GM12878 (cell line): ENCODE measurements around the gene OR51D1. TPM values are rescaled to one million over a fixed set of nuclear protein-coding genes. Genes with fewer than 3 reads are reported as not detected.

Source experiments
- ATF7 ChIP-seq: fragments of 450-650 bp; IDR thresholded peaks from 2 replicates; pipeline ENCODE4 v1.6.1; 2016; ENCODE audit warnings: low read depth, mild to moderate bottlenecking
- BACH1 ChIP-seq: fragments of 450-650 bp; IDR thresholded peaks from 2 replicates; pipeline ENCODE4 v1.6.1; 2017; ENCODE audit warnings: mild to moderate bottlenecking, borderline replicate concordance
- BCL3 ChIP-seq: IDR thresholded peaks from 2 replicates; pipeline ENCODE4 v1.6.1; 2011; ENCODE audit warnings: borderline replicate concordance, low read depth, mild to moderate bottlenecking, moderate library complexity, low read length; ENCODE audit not compliant: insufficient read depth, poor library complexity, severe bottlenecking
- FOXK2 ChIP-seq: fragments of 450-650 bp; IDR thresholded peaks from 2 replicates; pipeline ENCODE4 v1.6.1; 2017; ENCODE audit warnings: mild to moderate bottlenecking, moderate library complexity
- MTA2 ChIP-seq: fragments of 450-650 bp; IDR thresholded peaks from 2 replicates; pipeline ENCODE4 v1.6.1; 2016; ENCODE audit warnings: low read depth, mild to moderate bottlenecking, moderate library complexity
- NR2C2 ChIP-seq: IDR thresholded peaks from 2 replicates; pipeline ENCODE4 v1.6.1; 2011; ENCODE audit warnings: borderline replicate concordance, low read depth; ENCODE audit not compliant: control insufficient read depth, insufficient read length
- NR2F1 ChIP-seq: fragments of 450-650 bp; conservative IDR thresholded peaks from 2 replicates; pipeline ENCODE4 v1.6.1; 2017; ENCODE audit warnings: mild to moderate bottlenecking
- POU2F2 ChIP-seq: IDR thresholded peaks from 3 replicates; pipeline ENCODE4 v1.6.1; 2011; ENCODE audit warnings: low read depth, mild to moderate bottlenecking, low read length, borderline replicate concordance
- RELA ChIP-seq: fragments of 450-650 bp; IDR thresholded peaks from 2 replicates; pipeline ENCODE4 v1.8.0; 2014; ENCODE audit warnings: borderline replicate concordance; ENCODE audit not compliant: partially characterized antibody
- STAT1 ChIP-seq: fragments of 450-650 bp; conservative IDR thresholded peaks from 2 replicates; pipeline ENCODE4 v1.6.1; 2014; ENCODE audit warnings: antibody characterized with exemption, mild to moderate bottlenecking
- SUPT20H ChIP-seq: IDR thresholded peaks from 2 replicates; pipeline ENCODE4 v1.6.1; 2011; ENCODE audit warnings: low read depth, mild to moderate bottlenecking, low read length, moderate library complexity, borderline replicate concordance; ENCODE audit not compliant: control insufficient read depth
- WRNIP1 ChIP-seq: IDR thresholded peaks from 2 replicates; pipeline ENCODE4 v1.6.1; 2011; ENCODE audit warnings: low read depth, low read length, improper control_type of control experiment, borderline replicate concordance
- ZBTB11 ChIP-seq: fragments of 450-650 bp; formaldehyde crosslinking; IDR thresholded peaks from 2 replicates; pipeline ENCODE4 v1.5.0; 2022; ENCODE audit warnings: mild to moderate bottlenecking, missing genetic modification characterization
- ZBTB4 ChIP-seq: fragments of 450-650 bp; formaldehyde crosslinking; IDR thresholded peaks from 2 replicates; pipeline ENCODE4 v1.4.0; 2022; ENCODE audit warnings: mild to moderate bottlenecking, moderate library complexity
- ZNF592 ChIP-seq: fragments of 450-650 bp; IDR thresholded peaks from 2 replicates; pipeline ENCODE4 v1.6.1; 2017; ENCODE audit warnings: mild to moderate bottlenecking, moderate library complexity
- ZSCAN29 ChIP-seq: fragments of 450-650 bp; IDR thresholded peaks from 2 replicates; pipeline ENCODE4 v1.6.1; 2017; ENCODE audit warnings: mild to moderate bottlenecking, moderate library complexity
- polyA plus RNA-seq, 11 experiments: library from polyadenylated mRNA; depleted of rRNA in 4 of 11; unstranded in 6 of 11; stranded (reverse) in 5 of 11; fragments of >200 nt; fragmentation: Nextera tagmentation in 4 of 11; fragmentation: Illumina TruSeq in 1 of 11; extraction: Ambion mirVana in 4 of 11; extraction: Trizol in 1 of 11; gene quantifications; 1 replicate in 1 of 11; 2 replicates in 10 of 11; pipeline versions ENCODE4 v1.2.1 to v1.2.3, GENCODE V29; 2011 to 2016; ENCODE audit warnings: inconsistent platforms in 2 of 11, missing spikeins in 2 of 11, low read depth in 1 of 11
- total RNA-seq, 4 experiments: library from RNA; depleted of rRNA in 3 of 4; stranded (reverse); fragments of >200 nt in 3 of 4; fragmentation: Illumina TruSeq in 1 of 4; extraction: Trizol in 1 of 4; gene quantifications; 2 replicates each; pipeline versions ENCODE4 v1.2.1 to v1.2.3, GENCODE V29; 2013 to 2021

OR51D1 gene
- total and polyA plus RNA-seq, 10 of the 15 experiments (the other 5 are each of a cell fraction or from before 2014, with no cell fraction given): 0.06 TPM; not detected in 9

GRCh38 chr11:4636962-4637661 is at the start of gene OR51D1 (continued):
- TF ChIP-seq POU2F2 (no peak), WRNIP1 (0 out of 2 replicates have a peak, but pooled peaks have one; percentile 43), ATF7 (no peak), ZBTB4 (no peak), NR2C2 (no peak), ZSCAN29 (no peak), RELA (no peak), BACH1 (no peak), MTA2 (no peak), SUPT20H (no peak), ZNF592 (no peak), NR2F1 (no peak), BCL3 (no peak), FOXK2 (no peak), ZBTB11 (CRISPR knock-in tag) (no peak), STAT1 (no peak)
